GM23338 (cell line): ENCODE measurements around the gene PSORS1C1. TPM values are rescaled to one million over a fixed set of nuclear protein-coding genes. Genes with fewer than 3 reads are reported as not detected.
A peak's percentile ranks its signal among the peaks of the same experiment; 100 is the strongest.
"Not testable (repeated sequence)": the region's sequence is repeated elsewhere in the genome, so short reads cannot be mapped to it uniquely, and the experiment has no call there.

Experiments used
- ATAC-seq: fragments of 200-7000 bp; cut with Tn5 transposase; 3 replicates; pipeline ENCODE4 v1.9.1; 2020
- DNase-seq: peaks from one replicate; pipeline ENCODE4 v3.0.0-alpha.2; 2015; ENCODE audit warnings: low spot score
- H2AFZ ChIP-seq: fragments of 200-600 bp; sonication (generic); 2 replicates; pipeline ENCODE4 v1.8.0; 2016; ENCODE audit warnings: antibody characterized with exemption, mild to moderate bottlenecking, moderate library complexity
- H3F3A ChIP-seq: fragments of 200-600 bp; sonication (generic); replicated peaks from 2 replicates; pipeline ENCODE4 v1.8.0; 2017; ENCODE audit warnings: antibody characterized with exemption, mixed run types, low read depth
- H3K27ac ChIP-seq: fragments of 200-600 bp; sonication (generic); 2 replicates; pipeline ENCODE4 v1.6.1; 2016; ENCODE audit warnings: low read depth
- H3K27me3 ChIP-seq: fragments of 200-600 bp; sonication (generic); 2 replicates; pipeline ENCODE4 v1.8.0; 2016; ENCODE audit warnings: mild to moderate bottlenecking, mixed run types, moderate library complexity; ENCODE audit not compliant: insufficient read depth
- H3K36me3 ChIP-seq: fragments of 200-600 bp; sonication (generic); 2 replicates; pipeline ENCODE4 v1.8.0; 2016; ENCODE audit warnings: mild to moderate bottlenecking; ENCODE audit not compliant: insufficient read depth
- H3K4me1 ChIP-seq: fragments of 200-600 bp; sonication (generic); 2 replicates; pipeline ENCODE4 v1.8.0; 2016; ENCODE audit warnings: mild to moderate bottlenecking, moderate library complexity; ENCODE audit not compliant: insufficient read depth
- H3K4me2 ChIP-seq: fragments of 200-600 bp; sonication (generic); 2 replicates; pipeline ENCODE4 v1.7.1; 2017; ENCODE audit warnings: mixed run types
- H3K4me3 ChIP-seq: fragments of 200-600 bp; sonication (generic); 2 replicates; pipeline ENCODE4 v1.6.1; 2016; ENCODE audit warnings: mixed run types
- H3K79me2 ChIP-seq: fragments of 200-600 bp; sonication (generic); replicated peaks from 2 replicates; pipeline ENCODE4 v1.8.0; 2017; ENCODE audit warnings: mild to moderate bottlenecking; ENCODE audit not compliant: insufficient read depth
- H3K9me2 ChIP-seq: fragments of 200-600 bp; sonication (generic); 2 replicates; pipeline ENCODE4 v1.8.0; 2017; ENCODE audit not compliant: insufficient read depth
- H4K20me1 ChIP-seq: fragments of 200-600 bp; sonication (generic); replicated peaks from 2 replicates; pipeline ENCODE4 v1.8.0; 2017; ENCODE audit warnings: mild to moderate bottlenecking; ENCODE audit not compliant: insufficient read depth
- H3K27ac Mint-ChIP-seq: 2 replicates; pipeline ENCODE4 v1.8.0; 2020; ENCODE audit warnings: inconsistent platforms, mild to moderate bottlenecking, moderate library complexity, mixed read lengths
- H3K27me3 Mint-ChIP-seq: 3 replicates; pipeline ENCODE4 v1.8.0; 2022; ENCODE audit warnings: low read depth, mild to moderate bottlenecking, moderate library complexity, mixed read lengths, inconsistent platforms; ENCODE audit not compliant: insufficient read depth, poor library complexity
- H3K36me3 Mint-ChIP-seq: 3 replicates; pipeline ENCODE4 v1.8.0; 2021; ENCODE audit warnings: low read depth, mild to moderate bottlenecking, inconsistent platforms, moderate library complexity, mixed read lengths
- H3K4me1 Mint-ChIP-seq: 3 replicates; pipeline ENCODE4 v1.8.0; 2020; ENCODE audit warnings: mild to moderate bottlenecking, inconsistent platforms, mixed read lengths
- H3K4me3 Mint-ChIP-seq: 3 replicates; pipeline ENCODE4 v1.8.0; 2021; ENCODE audit warnings: moderate library complexity, mild to moderate bottlenecking, inconsistent platforms, mixed read lengths
- H3K9me3 Mint-ChIP-seq: 3 replicates; pipeline ENCODE4 v1.8.0; 2020; ENCODE audit warnings: moderate library complexity, mild to moderate bottlenecking, inconsistent platforms, mixed read lengths
- NANOG ChIP-seq: IDR thresholded peaks from 2 replicates; pipeline ENCODE4 v1.6.1; 2016; ENCODE audit warnings: antibody characterized with exemption, borderline replicate concordance
- POLR2AphosphoS5 ChIP-seq: IDR thresholded peaks from 2 replicates; pipeline ENCODE4 v1.6.1; 2016; ENCODE audit warnings: antibody characterized with exemption, low read depth
- STAT1 ChIP-seq: IDR thresholded peaks from one replicate; pipeline ENCODE4 v1.6.1; 2016; ENCODE audit warnings: antibody characterized with exemption; ENCODE audit not compliant: unreplicated experiment
- ZNF114 ChIP-seq: fragments of 250-450 bp; sonication (Bioruptor Pico); IDR thresholded peaks from 2 replicates; pipeline ENCODE4 v1.5.0; 2020; ENCODE audit warnings: mild to moderate bottlenecking, moderate library complexity
- ZNF462 ChIP-seq: fragments of 250-450 bp; sonication (Bioruptor Pico); IDR thresholded peaks from 2 replicates; pipeline ENCODE4 v1.5.0; 2020; ENCODE audit warnings: mild to moderate bottlenecking, moderate library complexity
- polyA plus RNA-seq: library from polyadenylated mRNA; unstranded; fragments of >200 nt; fragmentation: Nextera tagmentation; extraction: Ambion mirVana; gene quantifications from 2 replicates; pipeline ENCODE4 v1.2.1, GENCODE V29; 2016
- total RNA-seq: library from RNA; depleted of rRNA; stranded (reverse); fragments of >200 nt; shearing (Covaris generic); gene quantifications from 2 replicates; pipeline ENCODE4 v1.2.3, GENCODE V29; 2014
- TF ChIP-seq, protein P1 (sequence below), 2 experiments: fragments of 200-600 bp in 1 of 2; sonication (generic) in 1 of 2; conservative IDR thresholded peaks; 2 replicates each; pipeline versions ENCODE4 v1.5.1 to v1.6.1; 2016 to 2017; ENCODE audit warnings: antibody characterized with exemption in 2 of 2, low read depth in 2 of 2, mild to moderate bottlenecking in 2 of 2, moderate library complexity in 1 of 2

Gene PSORS1C1
- total and polyA plus RNA-seq, 2 experiments from 2014 or later = not detected

DNA sequence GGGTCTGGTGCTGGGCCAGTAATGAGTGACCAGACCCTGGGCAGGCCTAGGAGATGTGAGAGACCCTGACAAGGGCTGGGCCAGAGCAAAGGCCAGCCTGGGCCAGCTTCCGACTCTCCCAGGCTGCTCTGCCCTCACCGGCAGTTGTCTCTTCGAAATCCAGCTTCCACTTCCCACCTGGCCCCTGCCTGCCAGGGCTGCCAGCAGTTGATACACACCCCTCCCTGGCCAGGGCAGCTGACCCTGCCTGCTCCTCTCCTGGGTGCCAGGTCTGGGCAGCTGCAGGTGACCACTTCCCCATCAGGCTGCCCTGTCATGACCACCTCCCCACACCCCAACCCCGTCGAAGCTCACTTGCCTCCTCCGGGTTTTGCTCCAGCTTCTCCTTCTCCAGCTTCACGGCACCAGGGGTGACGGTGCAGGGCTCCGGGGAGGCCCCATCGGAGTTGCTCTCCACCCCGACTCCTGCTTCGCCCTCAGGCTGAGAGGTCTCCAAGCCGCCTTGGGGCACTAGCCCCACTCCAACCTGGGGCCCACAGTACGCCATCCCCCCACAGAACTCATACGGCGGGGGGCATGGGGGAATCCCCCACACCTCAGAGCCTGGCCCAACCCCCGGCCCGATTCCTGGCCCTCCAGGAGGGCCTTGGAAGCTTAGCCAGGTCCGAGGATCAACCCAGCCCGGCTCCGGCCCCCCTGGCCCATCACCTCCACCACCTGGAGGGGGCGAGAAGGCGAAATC is 55.4 kb downstream of the PSORS1C1 start:
- H3K4me1 ChIP-seq = peaks cover 57% of the 10 kb centered on the region
- DNase-seq, ATAC-seq, H3K9me2 ChIP-seq, H3K9me3 Mint-ChIP-seq, H3K27me3 ChIP-seq, H2AFZ ChIP-seq: not testable (repeated sequence)
- peak overlapping the region; percentile 95 for H3K4me3 Mint-ChIP-seq
- peak overlapping the region; percentile 100 for H3K27ac ChIP-seq
- H3K36me3 Mint-ChIP-seq = peaks cover 50% of the 10 kb centered on the region
- H3K4me3 ChIP-seq = peak overlapping the region; percentile 100
- H4K20me1 ChIP-seq = peaks cover 53% of the 10 kb centered on the region
- H3K79me2 ChIP-seq = peaks cover 79% of the 10 kb centered on the region
- H3F3A ChIP-seq = peaks cover 38% of the 10 kb centered on the region
- peaks cover 34% of the 10 kb centered on the region for H3K27me3 Mint-ChIP-seq
- peak overlapping the region; percentile 92 for H3K27ac Mint-ChIP-seq
- H3K4me1 Mint-ChIP-seq = peaks cover 57% of the 10 kb centered on the region
- H3K36me3 ChIP-seq = peaks cover 22% of the 10 kb centered on the region
- TF ChIP-seq POLR2AphosphoS5 = 0 out of 2 replicates have a peak, but pooled peaks have one; percentile 1
- TF ChIP-seq, protein P1, sequence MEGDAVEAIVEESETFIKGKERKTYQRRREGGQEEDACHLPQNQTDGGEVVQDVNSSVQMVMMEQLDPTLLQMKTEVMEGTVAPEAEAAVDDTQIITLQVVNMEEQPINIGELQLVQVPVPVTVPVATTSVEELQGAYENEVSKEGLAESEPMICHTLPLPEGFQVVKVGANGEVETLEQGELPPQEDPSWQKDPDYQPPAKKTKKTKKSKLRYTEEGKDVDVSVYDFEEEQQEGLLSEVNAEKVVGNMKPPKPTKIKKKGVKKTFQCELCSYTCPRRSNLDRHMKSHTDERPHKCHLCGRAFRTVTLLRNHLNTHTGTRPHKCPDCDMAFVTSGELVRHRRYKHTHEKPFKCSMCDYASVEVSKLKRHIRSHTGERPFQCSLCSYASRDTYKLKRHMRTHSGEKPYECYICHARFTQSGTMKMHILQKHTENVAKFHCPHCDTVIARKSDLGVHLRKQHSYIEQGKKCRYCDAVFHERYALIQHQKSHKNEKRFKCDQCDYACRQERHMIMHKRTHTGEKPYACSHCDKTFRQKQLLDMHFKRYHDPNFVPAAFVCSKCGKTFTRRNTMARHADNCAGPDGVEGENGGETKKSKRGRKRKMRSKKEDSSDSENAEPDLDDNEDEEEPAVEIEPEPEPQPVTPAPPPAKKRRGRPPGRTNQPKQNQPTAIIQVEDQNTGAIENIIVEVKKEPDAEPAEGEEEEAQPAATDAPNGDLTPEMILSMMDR (conservative IDR thresholded peaks at IDR 0.05; ENCODE audit: low read depth in 2 of 2) = 0 out of 4 replicates have a peak, but pooled peaks of 1 of the 2 experiments have one; percentile 2
- H3K4me2 ChIP-seq = peak overlapping the region; percentile 100

GRCh38 chr6:31170600-31170881 is 55.9 kb downstream of the PSORS1C1 start, which contains the start of gene POU5F1:
POU5F1 (minus strand) TSS chr6:31170682; CDS start chr6:31170620, 62 bp downstream.
- Histone ChIP-seq H3K4me2 (peak within 1 kb of the TSS; percentile 100), H3K79me2 (peaks cover 76% of the 10 kb centered on the region), H3K4me1 (peaks cover 58% of the 10 kb centered on the region), H3K36me3 (peaks cover 17% of the 10 kb centered on the region), H3F3A (peaks cover 32% of the 10 kb centered on the region), H3K9me2 (no peaks in the 10 kb centered on the region), H3K4me3 (peak within 1 kb of the TSS; percentile 100), H4K20me1 (peaks cover 48% of the 10 kb centered on the region), H3K27ac (peak within 1 kb of the TSS; percentile 100), H3K27me3 (no peaks in the 10 kb centered on the region), H2AFZ (no peak within 1 kb of the TSS)
- peak; percentile 80 for TF ChIP-seq POLR2AphosphoS5
- no peak for TF ChIP-seq ZNF114
- 0 out of 2 replicates have a peak, but pooled peaks have one; percentile 7 for TF ChIP-seq NANOG
- no peaks in the 10 kb centered on the region; the same call in 2 of the 3 replicates for H3K9me3 Mint-ChIP-seq
- peaks cover 57% of the 10 kb centered on the region for H3K4me1 Mint-ChIP-seq
- peaks cover 34% of the 10 kb centered on the region for H3K27me3 Mint-ChIP-seq
- peak within 1 kb of the TSS; percentile 95 for H3K4me3 Mint-ChIP-seq
- H3K27ac Mint-ChIP-seq = peak within 1 kb of the TSS; percentile 97
- peaks cover 45% of the 10 kb centered on the region for H3K36me3 Mint-ChIP-seq
- peak; percentile 19 for ATAC-seq
- DNase-seq = peak; percentile 85

- Histone ChIP-seq H4K20me1 (peaks cover 42% of the 10 kb centered on the region), H3K4me3 (peak overlapping the region; percentile 100), H3K27ac (peak overlapping the region; percentile 100), H3K9me2 (no peaks in the 10 kb centered on the region), H3K36me3 (peaks cover 11% of the 10 kb centered on the region), H2AFZ (no peak overlapping the region), H3K79me2 (peaks cover 70% of the 10 kb centered on the region), H3F3A (peaks cover 27% of the 10 kb centered on the region), H3K4me2 (peak overlapping the region; percentile 100), H3K4me1 (peaks cover 58% of the 10 kb centered on the region), H3K27me3 (no peaks in the 10 kb centered on the region)
- H3K9me3 Mint-ChIP-seq = no peaks in the 10 kb centered on the region; the same call in 2 of the 3 replicates
- peak overlapping the region; percentile 95 for H3K4me3 Mint-ChIP-seq
- no peak for ATAC-seq
- peaks cover 43% of the 10 kb centered on the region for H3K36me3 Mint-ChIP-seq
- peaks cover 57% of the 10 kb centered on the region for H3K4me1 Mint-ChIP-seq
- H3K27ac Mint-ChIP-seq = peak overlapping the region; percentile 97
- H3K27me3 Mint-ChIP-seq = peaks cover 34% of the 10 kb centered on the region
- no peak for DNase-seq
- no peak for TF ChIP-seq ZNF114
- TF ChIP-seq STAT1 = no peak
- no peak for TF ChIP-seq ZNF462 (CRISPR knock-in tag)
- no peak for TF ChIP-seq POLR2AphosphoS5
These were observed 56.5 kb downstream of the PSORS1C1 start for GRCh38 chr6:31170987-31171671.
